HK-2 (cell line): ENCODE results near the gene COPS3.
"Not testable (repeated sequence)": the region's sequence is repeated elsewhere in the genome, so short reads cannot be mapped to it uniquely, and the experiment has no call there.

ENCODE experiments used
- DNase-seq: peaks from one replicate; pipeline ENCODE4 v3.0.0-alpha.2; 2018; ENCODE audit not compliant: unreplicated experiment

The COPS3 gene

DNA sequence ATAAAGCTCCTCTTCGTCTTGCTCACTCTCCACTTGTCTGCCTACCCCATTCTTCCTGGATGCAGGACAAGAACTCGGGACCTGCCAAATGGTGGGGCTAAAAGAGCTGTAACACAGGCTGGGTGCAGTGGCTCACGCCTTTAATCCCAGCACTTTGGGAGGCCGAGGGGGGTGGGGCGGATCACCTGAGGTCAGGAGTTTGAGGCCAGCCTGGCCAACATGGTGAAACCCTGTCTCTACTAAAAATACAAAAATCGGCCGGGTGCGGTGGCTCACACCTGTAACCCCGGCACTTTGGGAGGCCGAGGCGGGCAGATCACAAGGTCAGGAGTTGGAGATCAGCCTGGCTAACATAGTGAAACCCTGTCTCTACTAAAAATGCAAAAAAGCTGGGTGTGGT, 20.6 kb upstream of the COPS3 start:
- DNase-seq: not testable (repeated sequence)

DNA sequence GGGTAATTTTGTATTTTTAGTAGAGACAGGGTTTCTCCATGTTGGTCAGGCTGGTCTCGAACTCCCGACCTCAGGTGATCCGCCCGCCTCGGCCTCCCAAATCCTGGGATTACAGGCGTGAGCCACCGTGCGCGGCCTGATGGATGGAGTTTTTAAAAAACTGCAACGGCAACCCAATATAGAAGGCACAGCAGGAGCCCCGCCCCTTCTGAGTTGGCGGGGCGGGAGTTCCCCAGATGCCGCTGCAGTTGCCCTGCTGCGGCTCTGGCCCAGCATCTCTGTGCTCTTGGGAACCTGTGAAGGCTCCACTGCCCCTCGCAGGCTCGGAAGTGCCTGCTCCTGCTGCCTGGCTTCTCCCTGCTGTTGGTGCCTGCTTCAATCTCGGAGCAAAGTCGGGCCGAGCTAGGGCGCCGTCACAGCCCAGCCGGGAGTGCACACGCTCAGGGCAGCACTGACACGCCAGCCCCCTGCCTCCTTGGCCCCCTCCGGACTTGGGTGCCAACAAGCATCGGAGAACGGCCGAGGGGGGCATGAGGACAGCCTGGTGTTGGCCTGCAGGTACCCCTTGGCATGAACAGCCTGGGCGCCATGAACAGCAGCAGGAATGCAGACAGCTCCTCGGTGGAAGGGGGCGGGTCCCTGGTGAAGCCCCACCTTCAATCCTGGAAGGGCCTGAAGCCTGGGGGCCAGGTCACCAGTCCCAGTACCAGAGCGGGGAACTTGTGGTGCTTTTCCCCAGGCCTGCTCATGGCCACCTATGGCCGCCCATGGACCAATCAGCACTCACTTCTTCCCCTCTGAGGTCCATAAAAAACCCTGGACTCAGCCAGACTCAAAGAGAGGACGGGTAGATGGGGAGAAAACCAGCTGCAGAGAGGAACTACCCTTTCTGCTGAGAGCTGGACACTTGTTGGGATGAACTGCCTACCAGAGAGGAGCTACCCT, 19.9 kb upstream of the COPS3 start:
- no peak for DNase-seq

DNA sequence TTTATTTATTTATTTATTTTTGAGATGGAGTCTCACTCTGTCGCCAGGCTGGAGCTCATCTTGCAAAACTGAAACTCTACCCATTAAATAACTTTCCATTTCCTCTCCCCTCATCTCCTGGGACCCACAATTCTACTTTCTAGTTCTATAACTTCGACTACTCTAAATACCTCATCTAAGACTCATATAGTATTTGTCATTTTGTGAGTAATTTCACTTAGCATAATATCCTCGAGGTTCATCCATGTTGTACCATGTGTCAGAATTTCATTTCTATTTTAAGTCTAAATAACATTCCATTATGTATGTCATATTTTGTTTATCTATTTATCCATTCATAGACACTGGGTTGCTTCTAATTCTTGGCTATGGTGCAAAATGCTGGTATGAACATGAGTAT, 17.1 kb upstream of the COPS3 start:
- no peak for DNase-seq

DNA sequence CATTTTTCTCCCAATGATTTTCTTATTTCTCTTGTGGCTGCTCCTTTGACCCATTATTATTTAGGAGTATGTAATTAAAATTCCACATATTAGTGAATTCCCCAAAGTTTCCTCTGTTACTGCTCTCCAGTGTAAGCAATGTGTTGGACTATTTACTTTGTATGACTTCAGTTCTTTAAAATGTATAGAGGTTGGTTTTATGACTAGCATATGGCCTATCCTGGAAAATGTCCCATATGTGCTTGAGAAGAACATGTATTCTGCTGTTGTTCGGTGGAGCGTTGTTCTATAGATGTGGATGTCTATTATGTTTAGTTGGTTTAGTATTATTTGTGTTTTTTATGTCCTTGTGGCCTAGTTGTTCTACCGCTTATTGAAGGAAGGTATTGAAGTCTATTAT, 16.2 kb upstream of the COPS3 start:
- no peak for DNase-seq

DNA sequence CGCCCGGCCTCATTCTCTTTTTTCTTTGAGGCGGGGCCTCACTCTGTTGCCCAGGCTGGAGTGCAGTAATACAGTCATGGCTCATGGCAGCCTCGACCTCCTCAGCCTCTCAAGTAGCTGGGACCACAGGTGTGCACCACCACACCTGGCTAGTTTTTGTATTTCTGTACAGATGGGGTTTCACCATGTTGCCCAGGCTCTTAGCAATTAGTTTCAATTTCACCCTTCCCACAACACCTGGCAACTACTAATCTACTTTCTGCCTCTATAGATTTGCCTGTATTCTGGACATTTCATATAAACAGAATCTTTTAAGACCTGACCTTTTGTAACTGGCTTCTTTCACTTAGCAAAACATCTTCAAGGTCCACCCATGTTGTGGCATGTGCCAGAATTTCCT, 14.1 kb upstream of the COPS3 start:
- no peak for DNase-seq

DNA sequence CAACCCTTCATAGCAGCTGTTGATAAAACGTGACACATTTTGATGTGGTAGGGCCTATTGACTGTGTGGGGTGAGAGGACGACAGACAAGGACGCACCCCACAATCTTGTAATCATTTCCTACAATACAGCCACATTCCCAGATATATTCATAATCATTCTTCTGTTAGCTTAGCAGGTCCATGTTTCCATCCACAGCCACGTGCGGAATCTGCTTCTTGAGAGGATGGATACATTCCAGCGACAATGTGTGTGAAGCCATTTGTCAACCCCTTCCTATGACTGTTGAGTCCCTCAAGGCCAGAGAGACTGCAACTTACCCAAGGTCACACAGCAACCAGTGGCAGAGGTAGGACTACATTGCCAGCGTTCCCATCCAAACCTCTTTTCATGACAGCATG, 8.7 kb upstream of the COPS3 start:
- DNase-seq: no peak

DNA sequence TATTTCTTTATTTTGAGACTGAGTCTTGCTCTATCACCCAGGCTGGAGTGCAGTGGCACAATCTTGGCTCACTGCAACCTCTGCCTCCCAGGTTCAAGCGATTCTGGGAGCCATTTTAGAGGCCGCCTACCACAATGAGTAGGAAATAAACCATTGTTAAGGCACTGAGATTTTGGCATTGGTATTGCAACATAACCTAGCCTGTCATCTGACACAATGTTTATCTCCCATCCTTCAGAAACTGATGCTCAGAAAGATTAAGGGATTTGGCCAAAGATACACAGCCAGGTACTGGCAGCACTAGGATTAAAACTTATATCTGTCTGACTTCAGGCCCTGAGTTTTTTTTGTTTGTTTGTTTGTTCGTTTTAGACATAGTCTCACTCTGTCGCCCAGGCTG, 8.0 kb upstream of the COPS3 start:
- no peak for DNase-seq

DNA sequence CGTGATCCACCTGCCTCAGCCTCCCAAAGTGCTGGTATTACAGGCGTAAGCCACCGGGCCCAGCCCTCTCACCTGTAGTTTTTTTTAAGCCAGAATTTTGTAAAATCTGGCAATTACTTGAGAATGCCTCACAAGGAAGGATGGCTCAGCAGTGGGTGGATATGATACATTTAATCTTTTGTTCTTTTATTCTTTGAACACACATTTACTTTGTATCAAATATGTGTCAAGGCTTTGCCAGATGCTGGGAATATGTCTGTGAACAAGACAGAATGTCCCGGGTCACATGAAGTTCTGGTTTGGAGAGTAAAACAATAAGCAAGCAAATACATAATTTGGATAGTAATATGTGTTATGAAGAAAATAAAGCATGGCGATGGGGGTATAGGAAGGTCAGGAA, 4.9 kb upstream of the COPS3 start:
- DNase-seq: no peak

DNA sequence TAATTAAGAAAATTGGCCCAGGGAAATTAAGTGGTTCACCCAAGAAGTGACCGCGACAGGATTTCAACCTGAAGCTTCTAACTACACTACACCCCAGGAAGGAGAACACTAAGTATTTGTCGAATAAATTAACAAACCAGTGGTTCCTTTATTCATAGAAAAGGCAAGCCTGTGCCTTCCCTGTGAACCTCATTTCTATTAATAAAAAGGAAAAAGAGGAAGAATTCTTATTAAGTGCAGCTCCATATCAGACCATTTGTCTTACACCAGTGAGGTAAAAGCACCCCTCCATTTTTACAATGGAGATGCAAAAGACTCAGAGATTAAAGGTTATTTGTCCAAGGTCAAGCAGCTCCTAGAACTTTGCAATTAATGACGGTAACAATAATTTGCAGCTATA, 1.7 kb downstream of the COPS3 start:
- no peak for DNase-seq

DNA sequence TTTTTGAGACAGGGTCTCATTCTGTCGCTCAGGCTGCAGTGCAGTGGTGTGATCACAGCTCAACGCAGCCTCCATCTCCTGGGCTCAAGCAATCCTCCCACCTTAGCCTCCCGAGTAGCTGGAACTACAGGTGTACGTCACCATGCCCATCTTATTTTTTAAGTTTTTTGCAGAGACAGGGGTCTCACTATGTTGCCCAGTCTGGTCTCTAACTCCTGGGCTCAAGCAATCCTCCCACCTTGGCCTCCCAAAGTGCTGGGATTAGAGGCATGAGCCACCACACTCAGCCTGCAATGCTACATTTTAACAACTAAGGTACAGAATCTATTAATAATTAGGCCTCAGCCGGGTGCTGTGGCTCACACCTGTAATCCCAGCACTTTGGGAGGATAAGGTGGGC, 3.6 kb downstream of the COPS3 start:
- not testable (repeated sequence) for DNase-seq

DNA sequence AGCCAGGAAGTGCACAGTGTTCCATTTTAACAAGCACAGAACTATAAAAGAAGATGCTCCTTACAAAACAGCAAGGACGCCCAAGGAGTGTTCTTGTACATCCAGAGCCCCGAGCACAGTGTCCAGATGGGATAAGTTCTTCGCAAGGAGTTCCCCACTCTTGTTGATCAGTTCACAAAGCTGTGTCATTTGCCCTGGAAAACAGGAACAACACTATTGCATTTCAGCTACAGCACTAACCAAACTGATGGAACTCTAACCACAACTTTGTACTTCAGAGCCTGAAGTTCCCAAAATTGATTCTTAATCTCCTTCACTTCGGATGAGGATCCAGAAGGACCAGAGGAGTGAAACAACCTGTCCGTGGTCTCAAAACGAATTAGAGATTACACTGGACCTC, 5.1 kb downstream of the COPS3 start:
- DNase-seq: no peak

DNA sequence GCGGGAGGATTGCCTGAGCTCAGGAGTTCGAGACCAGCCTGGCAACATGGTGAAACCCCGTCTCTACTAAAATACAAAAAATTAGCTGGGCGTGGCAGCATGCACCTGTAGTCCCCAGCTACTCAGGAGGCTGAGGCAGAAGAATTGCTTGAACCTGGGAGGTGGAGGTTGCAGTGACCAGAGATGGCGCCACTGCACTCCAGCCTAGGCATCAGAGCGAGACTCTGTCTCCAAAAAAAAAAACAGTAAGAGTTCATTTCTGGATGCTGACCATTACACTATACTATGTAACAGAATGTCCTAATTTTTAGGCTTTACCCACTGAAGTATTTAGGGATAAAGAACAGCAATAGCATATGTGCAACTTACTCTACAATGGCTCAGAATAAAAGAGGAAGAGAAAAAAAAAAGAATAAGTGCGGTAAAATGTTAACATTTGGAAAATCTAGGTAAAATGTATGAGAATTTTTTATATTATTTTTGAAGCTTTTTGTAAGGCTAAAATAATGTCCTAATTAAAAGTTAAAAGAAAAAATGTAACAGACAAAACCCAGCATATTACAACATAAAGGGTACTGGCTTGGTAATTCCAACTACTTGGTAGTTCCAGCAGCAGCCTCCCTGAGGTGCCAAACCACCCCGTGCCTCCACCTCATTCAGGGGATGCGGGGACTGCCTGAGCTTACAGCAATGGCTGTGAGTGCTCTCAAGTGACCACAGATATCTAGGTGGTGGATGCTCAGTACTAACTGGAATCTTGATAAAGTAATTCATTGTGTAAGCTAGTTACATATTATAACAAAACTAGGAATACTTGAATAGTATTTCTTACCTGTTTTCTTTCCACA, 10.9 kb downstream of the COPS3 start:
- no peak for DNase-seq

DNA sequence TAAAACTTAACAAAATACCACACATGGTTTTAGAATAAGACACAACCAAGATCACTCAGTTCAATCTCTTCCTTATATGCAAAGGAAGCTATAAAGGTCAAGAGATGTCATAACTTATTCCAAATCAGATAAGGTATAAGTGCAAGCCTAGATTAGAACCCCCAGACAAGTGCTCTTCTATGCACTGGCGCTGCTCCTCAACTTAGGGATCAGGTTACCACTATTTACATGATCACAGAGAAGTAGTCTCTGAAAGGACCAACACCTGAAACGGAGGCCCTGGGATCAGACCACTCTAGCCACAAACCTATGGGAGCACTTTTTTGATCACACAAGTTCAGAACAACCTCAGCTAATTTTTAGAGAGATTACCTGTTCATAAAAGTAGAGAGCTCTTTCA, 16.6 kb downstream of the COPS3 start:
- no peak for DNase-seq

DNA sequence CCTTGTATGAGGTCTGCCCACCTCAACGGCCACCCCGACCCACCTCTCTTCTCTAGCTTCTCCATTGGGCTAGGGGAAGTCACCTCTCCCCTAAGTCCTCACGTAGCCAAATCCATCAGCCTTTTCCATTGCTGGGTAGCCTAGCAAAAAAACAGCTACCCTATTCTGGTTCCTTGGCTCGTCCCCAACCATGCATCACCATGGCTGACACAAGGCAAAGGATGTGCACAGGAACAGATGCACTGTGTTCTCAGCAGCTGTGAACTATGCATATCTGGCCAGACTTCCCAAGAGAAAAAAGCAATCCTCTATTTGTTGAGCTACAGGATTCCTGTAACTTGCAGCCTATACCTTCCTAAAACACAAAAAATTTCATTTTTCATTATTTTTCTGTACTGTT, 22.0 kb downstream of the COPS3 start:
- DNase-seq: no peak

DNA sequence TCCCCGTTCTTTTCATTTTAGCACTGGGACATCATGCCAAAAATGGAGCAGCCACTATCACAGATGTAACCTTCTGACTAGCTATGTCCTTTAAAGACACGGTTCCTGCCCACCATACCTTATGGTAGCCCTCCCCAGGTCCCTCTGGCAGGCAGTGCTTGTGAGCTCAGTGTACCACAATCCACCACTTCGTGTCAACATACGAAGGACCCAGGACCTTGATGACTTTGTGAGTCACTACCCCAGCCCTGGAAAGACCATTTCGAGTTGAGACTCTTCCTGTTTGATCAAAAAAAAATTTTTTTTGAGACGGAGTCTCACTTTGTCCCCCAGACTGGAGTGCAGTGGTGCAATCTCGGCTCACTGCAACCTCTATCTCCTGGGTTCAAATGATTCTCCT, 23.0 kb downstream of the COPS3 start:
- DNase-seq: no peak

DNA sequence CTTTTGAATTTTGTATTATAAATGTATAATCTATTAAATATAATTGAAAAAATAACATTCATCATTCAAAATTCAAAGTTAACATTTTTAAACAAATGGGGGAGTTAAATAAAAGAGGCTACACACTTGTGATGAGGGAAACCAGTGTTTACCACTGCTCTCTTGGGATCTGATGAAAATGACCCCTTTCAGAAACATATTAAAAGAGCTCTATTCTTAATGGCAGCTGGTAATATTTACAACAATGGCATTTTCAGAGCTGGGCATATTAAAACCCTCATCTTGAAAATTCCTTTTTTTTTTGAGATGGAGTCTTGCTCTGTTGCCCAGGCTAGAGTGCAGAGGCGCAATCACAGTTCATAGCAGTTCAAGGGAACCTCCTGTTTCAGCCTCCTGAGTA, 24.7 kb downstream of the COPS3 start:
- no peak for DNase-seq

DNA sequence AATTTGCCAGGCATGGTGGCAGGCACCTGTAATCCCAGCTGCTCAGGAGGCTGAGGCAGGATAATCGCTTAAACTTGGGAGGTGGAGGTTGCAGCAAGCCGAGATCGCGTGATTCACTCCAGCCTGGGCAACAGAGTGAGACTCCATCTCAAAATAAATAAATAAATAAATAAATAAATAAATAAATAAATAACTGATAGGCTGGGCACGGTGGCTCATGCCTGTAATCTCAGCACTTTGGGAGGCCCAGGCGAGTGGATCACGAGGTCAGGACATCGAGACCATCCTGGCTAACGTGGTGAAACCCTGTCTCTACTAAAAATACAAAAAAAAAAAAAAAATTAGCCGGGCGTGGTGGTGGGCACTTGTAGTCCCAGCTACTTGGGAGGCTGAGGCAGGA, 25.4 kb downstream of the COPS3 start:
- not testable (repeated sequence) for DNase-seq

DNA sequence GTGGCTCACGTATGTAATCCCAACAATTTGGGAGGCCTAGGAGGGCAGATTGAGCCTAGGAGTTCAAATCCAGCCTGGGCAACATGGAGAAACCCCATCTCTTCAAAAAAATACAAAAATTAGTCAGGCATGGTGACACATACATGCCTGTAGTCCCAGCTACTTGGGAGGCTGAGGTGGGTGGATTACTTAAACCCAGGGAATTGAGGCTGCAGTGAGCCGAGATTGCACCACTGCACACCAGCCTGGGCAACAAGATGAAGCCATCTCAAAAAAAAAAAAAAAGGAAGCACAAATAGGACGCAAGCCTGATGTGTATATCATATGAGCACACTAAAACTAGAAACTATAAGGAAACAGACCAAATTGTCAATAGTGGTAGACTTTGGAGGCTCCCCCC, 27.0 kb downstream of the COPS3 start:
- DNase-seq: no peak

DNA sequence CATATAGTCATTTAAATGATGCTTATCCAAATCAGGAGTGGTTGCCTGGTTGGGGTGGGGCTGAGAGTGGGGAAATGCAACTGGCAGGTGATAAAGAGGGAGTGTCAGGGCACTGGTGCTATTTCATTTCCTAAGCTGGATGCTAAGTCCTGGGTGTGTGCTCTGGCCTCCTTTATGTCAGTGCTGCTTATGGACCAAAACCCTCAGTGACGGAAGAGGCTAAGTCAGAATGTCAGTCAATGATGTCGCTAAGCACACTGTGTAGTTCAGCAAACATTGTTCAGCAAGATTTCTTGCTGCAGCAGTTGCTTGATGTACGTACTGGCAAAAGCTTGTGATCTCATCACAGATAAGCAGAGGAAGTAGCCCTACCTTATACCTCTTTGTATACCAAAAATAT, 27.6 kb downstream of the COPS3 start:
- DNase-seq: no peak

DNA sequence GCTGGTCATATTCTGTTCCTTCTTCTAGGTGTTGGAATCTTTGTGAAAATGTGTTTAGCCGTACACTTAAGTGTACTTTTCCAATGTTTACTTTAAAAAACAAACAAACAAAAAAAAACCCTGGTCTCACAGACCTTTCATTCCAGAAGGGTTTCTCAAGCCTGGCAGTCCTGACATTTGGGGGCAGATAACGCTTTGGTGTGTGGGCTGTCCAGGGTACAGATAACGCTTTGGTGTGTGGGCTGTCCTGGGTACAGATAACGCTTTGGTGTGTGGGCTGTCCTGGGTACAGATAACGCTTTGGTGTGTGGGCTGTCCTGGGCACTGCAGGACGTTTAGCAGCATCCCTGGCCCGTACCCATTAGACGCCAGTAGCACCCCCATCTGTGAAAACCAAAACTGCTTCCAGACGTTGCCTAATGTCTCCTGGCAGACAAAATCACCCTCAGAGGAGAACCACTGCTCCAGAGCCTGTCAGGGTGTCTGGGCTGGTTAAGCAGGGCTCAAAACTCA, 28.8 kb downstream of the COPS3 start:
- DNase-seq: no peak

DNA sequence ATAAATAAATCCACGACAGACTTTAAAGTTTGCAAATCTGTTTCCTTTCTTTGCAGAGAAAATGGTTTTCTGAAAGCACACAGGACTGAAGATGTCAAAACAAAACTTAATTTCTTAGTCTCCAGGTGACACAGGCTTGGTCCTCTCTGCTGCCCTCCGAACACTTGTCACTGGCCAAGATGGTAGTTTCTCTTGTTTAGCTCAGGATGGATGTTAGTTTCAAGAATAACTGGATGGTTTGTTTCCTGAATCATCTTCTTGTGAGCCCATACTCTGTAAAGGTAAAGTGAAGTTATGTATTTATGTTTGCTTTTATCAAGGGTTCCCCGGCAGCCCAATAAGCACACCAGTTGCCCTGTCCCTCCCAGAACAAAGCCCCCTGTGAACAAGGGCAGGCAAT, 34.2 kb downstream of the COPS3 start:
- no peak for DNase-seq

DNA sequence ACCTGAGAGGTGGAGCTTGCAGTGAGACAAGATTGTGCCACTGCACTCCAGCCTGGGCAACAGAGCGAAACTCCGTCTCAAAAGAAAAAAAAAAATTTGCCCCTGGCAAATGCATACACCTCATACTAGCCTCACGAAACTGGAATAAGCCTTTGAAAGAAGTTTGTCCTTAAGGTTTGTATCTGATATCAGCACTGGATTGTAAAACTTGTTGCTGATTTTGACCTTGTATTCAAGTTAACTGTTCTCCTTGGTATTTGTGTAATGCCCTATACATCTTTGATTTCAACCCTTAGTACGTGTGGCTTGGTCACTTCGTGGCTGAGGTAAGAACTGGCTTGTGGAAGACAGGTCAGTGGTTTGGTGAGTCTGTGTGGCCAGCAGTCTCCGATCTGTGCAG, 37.9 kb downstream of the COPS3 start:
- DNase-seq: no peak

DNA sequence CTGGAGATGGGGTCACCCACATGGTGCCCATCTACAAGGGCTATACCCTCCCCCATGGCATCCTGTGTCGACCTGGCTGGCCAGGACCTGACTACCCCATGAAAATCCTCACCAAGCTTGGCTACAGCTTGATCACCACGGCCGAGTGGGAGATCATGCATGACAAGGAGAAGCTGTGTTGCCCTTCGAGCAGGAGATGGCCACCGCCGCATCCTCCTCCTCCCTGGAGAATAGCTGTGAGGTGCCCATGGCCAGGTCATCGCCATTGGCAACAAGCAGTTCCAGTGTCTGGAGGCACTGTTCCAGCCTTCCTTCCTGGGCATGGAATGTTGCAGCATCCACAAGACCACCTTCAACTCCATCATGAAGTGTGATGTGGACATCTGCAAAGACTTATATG, 38.8 kb downstream of the COPS3 start:
- no peak for DNase-seq
